SU-DHL-6 (cell line): ENCODE data around the gene GRAMD1B.

Experiments
- H2AFZ ChIP-seq: fragments of 200-600 bp; sonication (generic); 2 replicates; pipeline ENCODE4 v1.6.1; 2014; ENCODE audit warnings: low read depth, mild to moderate bottlenecking, moderate library complexity, mixed read lengths, antibody characterized with exemption, low read length; ENCODE audit not compliant: severe bottlenecking
- H3F3A ChIP-seq: fragments of 200-600 bp; shearing (Covaris generic); 2 replicates; pipeline ENCODE4 v1.6.0; 2016; ENCODE audit warnings: antibody characterized with exemption, mild to moderate bottlenecking; ENCODE audit not compliant: insufficient read depth
- H3K27ac ChIP-seq: fragments of 200-600 bp; sonication (generic); 2 replicates; pipeline ENCODE4 v1.5.1; 2016; ENCODE audit warnings: low read depth, mild to moderate bottlenecking, low read length, moderate library complexity, mixed read lengths
- H3K27me3 ChIP-seq: fragments of 200-600 bp; sonication (generic), shearing (Covaris generic); 2 replicates; pipeline ENCODE4 v1.6.0; 2014; ENCODE audit warnings: mild to moderate bottlenecking, low read length
- H3K36me3 ChIP-seq: fragments of 200-600 bp; sonication (generic); 2 replicates; pipeline ENCODE4 v1.6.1; 2014; ENCODE audit warnings: mild to moderate bottlenecking, low read length, mixed read lengths
- H3K4me2 ChIP-seq: fragments of 300-600, 200-600 bp; shearing (Covaris generic), sonication (generic); 2 replicates; pipeline ENCODE4 v1.6.0; 2014; ENCODE audit warnings: low read length, low read depth, mild to moderate bottlenecking; ENCODE audit not compliant: poor library complexity, severe bottlenecking
- H3K4me3 ChIP-seq: fragments of 200-600 bp; sonication (generic); 2 replicates; pipeline ENCODE4 v1.5.1; 2014; ENCODE audit warnings: antibody characterized with exemption, low read length, mild to moderate bottlenecking, mixed read lengths; ENCODE audit not compliant: insufficient read depth, poor library complexity, severe bottlenecking
- H3K79me2 ChIP-seq: fragments of 200-600 bp; sonication (generic); 2 replicates; pipeline ENCODE4 v1.6.1; 2014; ENCODE audit warnings: mild to moderate bottlenecking, low read length, moderate library complexity; ENCODE audit not compliant: insufficient read depth
- H3K9ac ChIP-seq: fragments of 200-600 bp; sonication (generic); 2 replicates; pipeline ENCODE4 v1.7.0; 2014; ENCODE audit warnings: mild to moderate bottlenecking, low read length
- H3K9me2 ChIP-seq: fragments of 200-600 bp; sonication (generic); replicated peaks from 2 replicates; pipeline ENCODE4 v1.6.1; 2014; ENCODE audit warnings: low read length; ENCODE audit not compliant: insufficient read depth
- H3K9me3 ChIP-seq: fragments of 200-600 bp; sonication (generic); 2 replicates; pipeline ENCODE4 v1.6.1; 2014; ENCODE audit warnings: low read length, mixed read lengths; ENCODE audit not compliant: insufficient read depth
- H4K20me1 ChIP-seq: fragments of 200-600 bp; sonication (generic); 2 replicates; pipeline ENCODE4 v1.6.1; 2014; ENCODE audit warnings: low read depth, mild to moderate bottlenecking, antibody characterized with exemption, low read length, moderate library complexity, mixed read lengths
- EZH2phosphoT487 ChIP-seq: fragments of 200-600 bp; sonication (generic), shearing (Covaris generic); conservative IDR thresholded peaks from 2 replicates; pipeline ENCODE4 v1.6.1; 2018; ENCODE audit warnings: mild to moderate bottlenecking, antibody characterized with exemption, low read length, moderate library complexity, mixed read lengths
- TF ChIP-seq, protein P1 (sequence below): fragments of 200-600 bp; sonication (generic); IDR thresholded peaks from one replicate; pipeline ENCODE4 v1.5.1; 2017; ENCODE audit warnings: antibody characterized with exemption, mild to moderate bottlenecking, low read length, moderate library complexity; ENCODE audit not compliant: insufficient read depth, poor library complexity, severe bottlenecking

GRAMD1B gene

DNA sequence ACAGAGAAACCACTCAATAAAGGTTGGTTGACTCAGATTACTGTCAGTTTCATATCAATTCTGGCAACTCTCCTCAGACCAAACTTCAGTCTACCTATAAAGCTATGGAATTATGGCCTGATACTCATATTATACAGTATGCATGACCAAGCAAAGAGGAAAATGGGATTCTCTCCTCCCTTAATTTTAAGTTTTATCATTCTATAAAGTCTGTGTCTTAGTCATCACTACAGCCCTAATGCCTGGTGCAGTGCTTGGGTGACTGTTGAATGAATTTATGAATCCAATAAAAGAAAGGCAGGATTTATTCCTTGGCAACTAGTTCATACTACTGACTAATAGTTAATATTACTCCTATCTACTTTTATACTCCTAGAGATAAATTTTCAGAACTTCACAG, 37.6 kb upstream of the GRAMD1B start:
- Histone ChIP-seq H3K9me3 (no peaks in the 10 kb centered on the region), H3K79me2 (no peaks in the 10 kb centered on the region), H3K27ac (no peak overlapping the region), H3K36me3 (no peaks in the 10 kb centered on the region), H3F3A (no peaks in the 10 kb centered on the region), H3K9ac (no peak overlapping the region), H4K20me1 (no peaks in the 10 kb centered on the region), H3K9me2 (no peaks in the 10 kb centered on the region), H3K4me2 (no peak overlapping the region), H3K27me3 (no peaks in the 10 kb centered on the region), H2AFZ (no peak overlapping the region), H3K4me3 (no peak overlapping the region)
- no peak for TF ChIP-seq EZH2phosphoT487
- TF ChIP-seq, protein P1, sequence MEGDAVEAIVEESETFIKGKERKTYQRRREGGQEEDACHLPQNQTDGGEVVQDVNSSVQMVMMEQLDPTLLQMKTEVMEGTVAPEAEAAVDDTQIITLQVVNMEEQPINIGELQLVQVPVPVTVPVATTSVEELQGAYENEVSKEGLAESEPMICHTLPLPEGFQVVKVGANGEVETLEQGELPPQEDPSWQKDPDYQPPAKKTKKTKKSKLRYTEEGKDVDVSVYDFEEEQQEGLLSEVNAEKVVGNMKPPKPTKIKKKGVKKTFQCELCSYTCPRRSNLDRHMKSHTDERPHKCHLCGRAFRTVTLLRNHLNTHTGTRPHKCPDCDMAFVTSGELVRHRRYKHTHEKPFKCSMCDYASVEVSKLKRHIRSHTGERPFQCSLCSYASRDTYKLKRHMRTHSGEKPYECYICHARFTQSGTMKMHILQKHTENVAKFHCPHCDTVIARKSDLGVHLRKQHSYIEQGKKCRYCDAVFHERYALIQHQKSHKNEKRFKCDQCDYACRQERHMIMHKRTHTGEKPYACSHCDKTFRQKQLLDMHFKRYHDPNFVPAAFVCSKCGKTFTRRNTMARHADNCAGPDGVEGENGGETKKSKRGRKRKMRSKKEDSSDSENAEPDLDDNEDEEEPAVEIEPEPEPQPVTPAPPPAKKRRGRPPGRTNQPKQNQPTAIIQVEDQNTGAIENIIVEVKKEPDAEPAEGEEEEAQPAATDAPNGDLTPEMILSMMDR: no peak

DNA sequence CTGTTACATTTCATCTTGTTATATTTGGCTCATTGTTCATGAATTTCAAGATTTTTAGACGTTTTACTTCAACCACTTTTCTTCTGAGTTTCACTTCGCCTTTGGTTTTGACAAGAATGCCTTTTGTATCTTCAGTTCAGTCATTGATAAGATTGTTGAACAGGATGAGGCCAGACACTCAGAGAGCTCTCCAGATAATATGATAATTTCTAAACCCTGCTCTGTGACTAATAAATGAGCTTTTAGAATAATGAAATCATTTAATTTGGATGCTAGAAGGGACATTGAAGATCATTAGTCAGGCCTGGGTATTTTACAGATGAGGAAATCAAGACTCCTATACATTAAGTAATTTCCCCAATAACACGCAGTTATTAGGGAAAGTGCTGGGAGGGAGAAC, 37.2 kb upstream of the GRAMD1B start:
- Histone ChIP-seq H3K9me3 (no peaks in the 10 kb centered on the region), H4K20me1 (no peaks in the 10 kb centered on the region), H3K4me2 (no peak overlapping the region), H3K9ac (no peak overlapping the region), H3K36me3 (no peaks in the 10 kb centered on the region), H3K27me3 (no peaks in the 10 kb centered on the region), H3K79me2 (no peaks in the 10 kb centered on the region), H2AFZ (no peak overlapping the region), H3K27ac (no peak overlapping the region), H3F3A (no peaks in the 10 kb centered on the region), H3K4me3 (no peak overlapping the region), H3K9me2 (no peaks in the 10 kb centered on the region)
- no peak for TF ChIP-seq EZH2phosphoT487
- TF ChIP-seq, protein P1: no peak

DNA sequence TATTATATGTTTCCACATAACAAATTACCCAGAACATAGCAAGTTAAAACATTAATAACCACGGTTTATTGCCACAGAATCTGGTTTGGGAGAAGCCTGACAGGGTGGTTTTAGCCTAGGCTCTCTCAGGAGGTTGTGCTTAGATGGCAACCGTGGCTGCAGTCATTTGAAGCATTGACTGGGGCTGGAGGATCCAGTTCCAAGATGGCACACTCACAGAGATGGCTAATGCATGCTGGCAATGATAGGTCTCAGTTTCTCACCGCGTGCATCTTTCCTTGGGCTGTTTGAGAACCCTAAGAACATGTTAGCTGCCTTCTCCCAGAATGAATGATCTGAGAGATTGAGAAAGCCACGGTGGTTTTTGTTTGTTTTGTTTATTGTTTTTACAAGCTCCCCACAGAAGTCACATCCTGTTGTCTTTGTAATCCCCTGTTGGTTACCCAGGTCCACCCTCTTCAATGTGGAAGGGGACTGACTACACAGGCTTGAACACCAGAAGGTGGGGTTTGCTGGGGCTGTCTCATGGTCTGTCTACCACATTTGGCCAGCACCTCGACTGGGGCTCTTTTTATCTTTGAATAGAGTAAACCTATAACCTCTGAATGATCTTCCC, 36.6 kb upstream of the GRAMD1B start:
- H3K36me3 ChIP-seq: no peaks in the 10 kb centered on the region
- H3K9me3 ChIP-seq: no peaks in the 10 kb centered on the region
- TF ChIP-seq EZH2phosphoT487: no peak
- TF ChIP-seq, protein P1: no peak
- H2AFZ ChIP-seq: no peak overlapping the region
- no peaks in the 10 kb centered on the region for H3F3A ChIP-seq
- H3K9me2 ChIP-seq: no peaks in the 10 kb centered on the region
- H3K4me3 ChIP-seq: no peak overlapping the region
- no peak overlapping the region for H3K4me2 ChIP-seq
- H3K27ac ChIP-seq: no peak overlapping the region
- H4K20me1 ChIP-seq: no peaks in the 10 kb centered on the region
- H3K27me3 ChIP-seq: no peaks in the 10 kb centered on the region
- H3K9ac ChIP-seq: no peak overlapping the region
- H3K79me2 ChIP-seq: no peaks in the 10 kb centered on the region
